K562 (cell line): ENCODE results near the gene TLE6. TPM values are rescaled to one million over a fixed set of nuclear protein-coding genes. Genes with fewer than 3 reads are reported as not detected.

Experiments
- ATF3 ChIP-seq, 2 experiments: fragments of 450-650 bp in 1 of 2; sonication (generic) in 1 of 2; formaldehyde crosslinking in 1 of 2; IDR thresholded peaks in 1 of 2; conservative IDR thresholded peaks in 1 of 2; 2 replicates each; pipeline versions ENCODE4 v1.6.1 to v1.8.1; 2016 to 2023; ENCODE audit warnings: mild to moderate bottlenecking in 2 of 2, moderate library complexity in 2 of 2, inconsistent platforms in 1 of 2, missing genetic modification reagents in 1 of 2
- BRF2 ChIP-seq: IDR thresholded peaks from 3 replicates; pipeline ENCODE4 v1.6.1; 2011; ENCODE audit warnings: borderline replicate concordance, mild to moderate bottlenecking; ENCODE audit not compliant: insufficient read length, insufficient read depth
- C11orf30 ChIP-seq: fragments of 450-650 bp; IDR thresholded peaks from 2 replicates; pipeline ENCODE4 v1.6.1; 2016; ENCODE audit warnings: low read depth, mild to moderate bottlenecking
- CBFA2T2 ChIP-seq: fragments of 450-650 bp; conservative IDR thresholded peaks from 2 replicates; pipeline ENCODE4 v1.6.1; 2017; ENCODE audit warnings: mild to moderate bottlenecking
- HNRNPLL ChIP-seq: fragments of 200-400 bp; formaldehyde crosslinking; IDR thresholded peaks from 2 replicates; pipeline ENCODE4 v1.6.1; 2017; ENCODE audit warnings: low read length, low read depth, mild to moderate bottlenecking; ENCODE audit not compliant: poor library complexity, severe bottlenecking
- KHSRP ChIP-seq: fragments of 450-650 bp; IDR thresholded peaks from 2 replicates; pipeline ENCODE4 v1.6.1; 2017
- REST ChIP-seq, 2 experiments: fragments of 450-650 bp; formaldehyde crosslinking in 1 of 2; IDR thresholded peaks; 2 replicates each; pipeline versions ENCODE4 v1.4.0 to v1.6.1; 2014 to 2020; ENCODE audit warnings: mild to moderate bottlenecking in 2 of 2, borderline replicate concordance in 1 of 2, low read depth in 1 of 2
- SMAD2 ChIP-seq: fragments of 150-350 bp; IDR thresholded peaks from 2 replicates; pipeline ENCODE4 v1.6.1; 2014; ENCODE audit warnings: low read depth, mild to moderate bottlenecking, low read length
- ZNF134 ChIP-seq: fragments of 250-450 bp; sonication (Bioruptor Pico); conservative IDR thresholded peaks from 2 replicates; pipeline ENCODE4 v1.4.0; 2020
- polyA plus RNA-seq, 8 experiments: library from polyadenylated mRNA; depleted of rRNA in 4 of 8; stranded (reverse) in 5 of 8; unstranded in 3 of 8; fragments of >200 nt; fragmentation: Nextera tagmentation in 2 of 8; fragmentation: Illumina TruSeq in 1 of 8; extraction: Ambion mirVana in 2 of 8; extraction: Trizol in 1 of 8; gene quantifications; 2 replicates each; pipeline versions ENCODE4 v1.2.1 to v1.2.3, GENCODE V29; 2011 to 2014; ENCODE audit warnings: inconsistent platforms in 1 of 8, missing spikeins in 1 of 8
- total RNA-seq, 7 experiments: library from RNA; depleted of rRNA in 6 of 7; stranded (reverse); fragments of >200 nt in 6 of 7; fragmentation: Illumina TruSeq in 2 of 7; extraction: Trizol in 2 of 7; gene quantifications; 2 replicates each; pipeline versions ENCODE4 v1.2.1 to v1.2.3, GENCODE V29; 2011 to 2021; ENCODE audit warnings: low replicate concordance in 1 of 7
- TF ChIP-seq, protein P1 (sequence below): sonication (generic); IDR thresholded peaks from 2 replicates; pipeline ENCODE4 v1.6.1; 2016
- TF ChIP-seq, protein P2 (sequence below): fragments of 250-450 bp; sonication (Bioruptor Pico); IDR thresholded peaks from 2 replicates; pipeline ENCODE4 v1.4.0; 2020
- TF ChIP-seq, protein P3 (sequence below): fragments of 450-650 bp; IDR thresholded peaks from one replicate; pipeline ENCODE4 v1.6.1; 2018; ENCODE audit warnings: mild to moderate bottlenecking, moderate library complexity; ENCODE audit not compliant: partially characterized antibody

The TLE6 gene
- total and polyA plus RNA-seq, 9 of the 15 experiments (the other 6 are each of a cell fraction or from before 2014, with no cell fraction given) = 1.1 to 6.1 (median 2.5) TPM

- peak; percentile 91 for TF ChIP-seq REST (IDR thresholded peaks at IDR 0.05; ENCODE audit: borderline replicate concordance)
- no peak for TF ChIP-seq REST (CRISPR knock-in tag; IDR thresholded peaks at IDR 0.05; ENCODE audit: low read depth)
- peak; percentile 100 for TF ChIP-seq ATF3 (IDR thresholded peaks at IDR 0.05)
- peak; percentile 59; the same call in 1 of the 2 replicates for TF ChIP-seq ATF3 (CRISPR knock-in tag; conservative IDR thresholded peaks at IDR 0.05)
- TF ChIP-seq, protein P1, sequence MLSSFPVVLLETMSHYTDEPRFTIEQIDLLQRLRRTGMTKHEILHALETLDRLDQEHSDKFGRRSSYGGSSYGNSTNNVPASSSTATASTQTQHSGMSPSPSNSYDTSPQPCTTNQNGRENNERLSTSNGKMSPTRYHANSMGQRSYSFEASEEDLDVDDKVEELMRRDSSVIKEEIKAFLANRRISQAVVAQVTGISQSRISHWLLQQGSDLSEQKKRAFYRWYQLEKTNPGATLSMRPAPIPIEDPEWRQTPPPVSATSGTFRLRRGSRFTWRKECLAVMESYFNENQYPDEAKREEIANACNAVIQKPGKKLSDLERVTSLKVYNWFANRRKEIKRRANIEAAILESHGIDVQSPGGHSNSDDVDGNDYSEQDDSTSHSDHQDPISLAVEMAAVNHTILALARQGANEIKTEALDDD = no peak
- TF ChIP-seq, protein P2, sequence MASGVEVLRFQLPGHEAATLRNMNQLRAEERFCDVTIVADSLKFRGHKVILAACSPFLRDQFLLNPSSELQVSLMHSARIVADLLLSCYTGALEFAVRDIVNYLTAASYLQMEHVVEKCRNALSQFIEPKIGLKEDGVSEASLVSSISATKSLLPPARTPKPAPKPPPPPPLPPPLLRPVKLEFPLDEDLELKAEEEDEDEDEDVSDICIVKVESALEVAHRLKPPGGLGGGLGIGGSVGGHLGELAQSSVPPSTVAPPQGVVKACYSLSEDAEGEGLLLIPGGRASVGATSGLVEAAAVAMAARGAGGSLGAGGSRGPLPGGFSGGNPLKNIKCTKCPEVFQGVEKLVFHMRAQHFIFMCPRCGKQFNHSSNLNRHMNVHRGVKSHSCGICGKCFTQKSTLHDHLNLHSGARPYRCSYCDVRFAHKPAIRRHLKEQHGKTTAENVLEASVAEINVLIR = peak; percentile 88
- no peak for TF ChIP-seq SMAD2
- TF ChIP-seq KHSRP = peak; percentile 88
- no peak for TF ChIP-seq C11orf30
- TF ChIP-seq BRF2 = no peak
- TF ChIP-seq HNRNPLL = no peak
- no peak for TF ChIP-seq ZNF134
- TF ChIP-seq, protein P3, sequence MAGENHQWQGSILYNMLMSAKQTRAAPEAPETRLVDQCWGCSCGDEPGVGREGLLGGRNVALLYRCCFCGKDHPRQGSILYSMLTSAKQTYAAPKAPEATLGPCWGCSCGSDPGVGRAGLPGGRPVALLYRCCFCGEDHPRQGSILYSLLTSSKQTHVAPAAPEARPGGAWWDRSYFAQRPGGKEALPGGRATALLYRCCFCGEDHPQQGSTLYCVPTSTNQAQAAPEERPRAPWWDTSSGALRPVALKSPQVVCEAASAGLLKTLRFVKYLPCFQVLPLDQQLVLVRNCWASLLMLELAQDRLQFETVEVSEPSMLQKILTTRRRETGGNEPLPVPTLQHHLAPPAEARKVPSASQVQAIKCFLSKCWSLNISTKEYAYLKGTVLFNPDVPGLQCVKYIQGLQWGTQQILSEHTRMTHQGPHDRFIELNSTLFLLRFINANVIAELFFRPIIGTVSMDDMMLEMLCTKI = no peak
- no peak for TF ChIP-seq CBFA2T2
Observed at GRCh38 chr19:2962018-2962670, 15.2 kb upstream of the TLE6 start (continued).
